Uterus (tissue), 2 donors: ENCODE results near the gene MMP27.

ENCODE experiments used
- POLR2A ChIP-seq, 2 donors: fragments of 450-650 bp; IDR thresholded peaks; one replicate each; pipeline ENCODE4 v1.6.1; 2016; ENCODE audit warnings: antibody characterized with exemption in 2 of 2, mild to moderate bottlenecking in 1 of 2, moderate library complexity in 1 of 2
- TF ChIP-seq, protein P1 (sequence below), 4 experiments: fragments of 200-600 bp in 2 of 4; fragments of 450-650 bp in 2 of 4; sonication (generic) in 2 of 4; IDR thresholded peaks; one replicate each; pipeline ENCODE4 v1.5.1; 2016 to 2019; ENCODE audit warnings: antibody characterized with exemption in 4 of 4, mild to moderate bottlenecking in 2 of 4, moderate library complexity in 1 of 4

DNA sequence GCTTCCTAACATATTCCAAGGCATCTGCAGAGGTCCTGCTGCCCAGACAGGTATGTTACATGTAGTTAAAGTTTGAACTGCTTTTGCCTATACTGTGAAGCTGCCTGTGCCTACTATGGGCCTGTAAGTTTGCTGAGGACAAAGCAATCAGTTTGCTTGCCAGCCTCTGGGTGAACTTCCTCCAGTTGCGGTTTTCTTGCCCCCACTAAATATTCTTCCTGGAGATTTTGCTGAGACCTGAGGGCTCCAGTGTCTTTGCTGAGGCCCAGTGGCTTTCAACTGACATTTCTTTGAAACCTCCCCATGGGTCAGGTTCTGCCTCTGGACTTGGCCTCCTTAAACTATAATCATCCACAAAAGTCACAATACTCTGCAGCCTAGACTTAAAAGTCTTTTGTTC lies 50.8 kb downstream of the MMP27 start:
- TF ChIP-seq, protein P1, sequence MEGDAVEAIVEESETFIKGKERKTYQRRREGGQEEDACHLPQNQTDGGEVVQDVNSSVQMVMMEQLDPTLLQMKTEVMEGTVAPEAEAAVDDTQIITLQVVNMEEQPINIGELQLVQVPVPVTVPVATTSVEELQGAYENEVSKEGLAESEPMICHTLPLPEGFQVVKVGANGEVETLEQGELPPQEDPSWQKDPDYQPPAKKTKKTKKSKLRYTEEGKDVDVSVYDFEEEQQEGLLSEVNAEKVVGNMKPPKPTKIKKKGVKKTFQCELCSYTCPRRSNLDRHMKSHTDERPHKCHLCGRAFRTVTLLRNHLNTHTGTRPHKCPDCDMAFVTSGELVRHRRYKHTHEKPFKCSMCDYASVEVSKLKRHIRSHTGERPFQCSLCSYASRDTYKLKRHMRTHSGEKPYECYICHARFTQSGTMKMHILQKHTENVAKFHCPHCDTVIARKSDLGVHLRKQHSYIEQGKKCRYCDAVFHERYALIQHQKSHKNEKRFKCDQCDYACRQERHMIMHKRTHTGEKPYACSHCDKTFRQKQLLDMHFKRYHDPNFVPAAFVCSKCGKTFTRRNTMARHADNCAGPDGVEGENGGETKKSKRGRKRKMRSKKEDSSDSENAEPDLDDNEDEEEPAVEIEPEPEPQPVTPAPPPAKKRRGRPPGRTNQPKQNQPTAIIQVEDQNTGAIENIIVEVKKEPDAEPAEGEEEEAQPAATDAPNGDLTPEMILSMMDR (IDR thresholded peaks at IDR 0.05) = no peak
- TF ChIP-seq POLR2A (IDR thresholded peaks at IDR 0.05) = no peak
